Hepatocyte (in vitro differentiated cells): Measurements from ENCODE around the gene ZBTB20.

Experiments used
- EZH2 ChIP-seq: fragments of 200-600 bp; sonication (generic); IDR thresholded peaks from 2 replicates; pipeline ENCODE4 v1.6.1; 2016; ENCODE audit warnings: antibody characterized with exemption, mild to moderate bottlenecking, borderline replicate concordance
- TF ChIP-seq, protein P1 (sequence below): fragments of 200-600 bp; sonication (generic); IDR thresholded peaks from 2 replicates; pipeline ENCODE4 v1.5.1; 2016; ENCODE audit warnings: antibody characterized with exemption, mild to moderate bottlenecking; ENCODE audit not compliant: poor library complexity

- TF ChIP-seq, protein P1, sequence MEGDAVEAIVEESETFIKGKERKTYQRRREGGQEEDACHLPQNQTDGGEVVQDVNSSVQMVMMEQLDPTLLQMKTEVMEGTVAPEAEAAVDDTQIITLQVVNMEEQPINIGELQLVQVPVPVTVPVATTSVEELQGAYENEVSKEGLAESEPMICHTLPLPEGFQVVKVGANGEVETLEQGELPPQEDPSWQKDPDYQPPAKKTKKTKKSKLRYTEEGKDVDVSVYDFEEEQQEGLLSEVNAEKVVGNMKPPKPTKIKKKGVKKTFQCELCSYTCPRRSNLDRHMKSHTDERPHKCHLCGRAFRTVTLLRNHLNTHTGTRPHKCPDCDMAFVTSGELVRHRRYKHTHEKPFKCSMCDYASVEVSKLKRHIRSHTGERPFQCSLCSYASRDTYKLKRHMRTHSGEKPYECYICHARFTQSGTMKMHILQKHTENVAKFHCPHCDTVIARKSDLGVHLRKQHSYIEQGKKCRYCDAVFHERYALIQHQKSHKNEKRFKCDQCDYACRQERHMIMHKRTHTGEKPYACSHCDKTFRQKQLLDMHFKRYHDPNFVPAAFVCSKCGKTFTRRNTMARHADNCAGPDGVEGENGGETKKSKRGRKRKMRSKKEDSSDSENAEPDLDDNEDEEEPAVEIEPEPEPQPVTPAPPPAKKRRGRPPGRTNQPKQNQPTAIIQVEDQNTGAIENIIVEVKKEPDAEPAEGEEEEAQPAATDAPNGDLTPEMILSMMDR = no peak
- no peak for TF ChIP-seq EZH2
Measured at GRCh38 chr3:115194476-115194875, 47.4 kb upstream of the ZBTB20 start.
